ENCODE results near the gene RAB7B.

GRCh38 chr1:205947024-205947423 lies 56.2 kb downstream of the RAB7B start:
- TF ChIP-seq CTCF (conservative IDR thresholded peaks at IDR 0.05; ENCODE audit: low read length) (no peak), EZH2phosphoT487 (IDR thresholded peaks at IDR 0.05; ENCODE audit: borderline replicate concordance, low read depth, low read length) (no peak)
